H9 (cell line): Measurements from ENCODE around the gene ORM2. TPM values are rescaled to one million over a fixed set of nuclear protein-coding genes. Genes with fewer than 3 reads are reported as not detected.

ENCODE experiments used
- DNase-seq: peaks from one replicate; pipeline ENCODE4 v3.0.0-alpha.2; 2017
- H2AFZ ChIP-seq: one replicate; pipeline ENCODE4 v1.6.1; 2013; ENCODE audit warnings: mild to moderate bottlenecking, low read length, control low read depth, moderate library complexity
- H2AK5ac ChIP-seq: 2 replicates; pipeline ENCODE4 v1.6.1; 2013; ENCODE audit warnings: low read length, control low read depth, mixed read lengths; ENCODE audit not compliant: insufficient read length
- H2BK120ac ChIP-seq: one replicate; pipeline ENCODE4 v1.6.1; 2013; ENCODE audit warnings: low read depth, mild to moderate bottlenecking, low read length, control low read depth, inconsistent platforms; ENCODE audit not compliant: poor library complexity, severe bottlenecking
- H2BK12ac ChIP-seq: 2 replicates; pipeline ENCODE4 v1.6.1; 2013; ENCODE audit warnings: low read length, control low read depth, mixed read lengths, low read depth; ENCODE audit not compliant: insufficient read length
- H2BK15ac ChIP-seq: 2 replicates; pipeline ENCODE4 v1.6.1; 2013; ENCODE audit warnings: low read depth, low read length, control low read depth
- H2BK20ac ChIP-seq: one replicate; pipeline ENCODE4 v1.6.1; 2013; ENCODE audit warnings: low read depth, mild to moderate bottlenecking, low read length, control low read depth, inconsistent platforms; ENCODE audit not compliant: poor library complexity, severe bottlenecking
- H2BK5ac ChIP-seq: 2 replicates; pipeline ENCODE4 v1.6.1; 2013; ENCODE audit warnings: low read length, control low read depth, mixed read lengths; ENCODE audit not compliant: insufficient read length
- H3K14ac ChIP-seq: 2 replicates; pipeline ENCODE4 v1.6.1; 2013; ENCODE audit warnings: low read length, control low read depth; ENCODE audit not compliant: insufficient read depth
- H3K18ac ChIP-seq: 2 replicates; pipeline ENCODE4 v1.6.1; 2013; ENCODE audit warnings: low read depth, mild to moderate bottlenecking, mixed read lengths, low read length, control low read depth; ENCODE audit not compliant: insufficient read length
- H3K23ac ChIP-seq: 2 replicates; pipeline ENCODE4 v1.6.1; 2013; ENCODE audit warnings: low read length, control low read depth, mixed read lengths, low read depth; ENCODE audit not compliant: insufficient read length
- H3K23me2 ChIP-seq: 2 replicates; pipeline ENCODE4 v1.6.1; 2013; ENCODE audit warnings: low read depth, mild to moderate bottlenecking, mixed read lengths, low read length, control low read depth; ENCODE audit not compliant: insufficient read length, poor library complexity, severe bottlenecking
- H3K27ac ChIP-seq: 2 replicates; pipeline ENCODE4 v1.5.1; 2013; ENCODE audit warnings: low read length, control low read depth, mixed read lengths, low read depth; ENCODE audit not compliant: insufficient read length
- H3K27me3 ChIP-seq: 2 replicates; pipeline ENCODE4 v1.6.1; 2013; ENCODE audit warnings: low read length, control low read depth, inconsistent platforms; ENCODE audit not compliant: insufficient read depth
- H3K4ac ChIP-seq: 2 replicates; pipeline ENCODE4 v1.6.1; 2013; ENCODE audit warnings: low read depth, mild to moderate bottlenecking, control low read depth, inconsistent platforms, low read length, moderate library complexity
- H3K4me1 ChIP-seq: 2 replicates; pipeline ENCODE4 v1.6.1; 2013; ENCODE audit warnings: low read length, control low read depth, inconsistent platforms; ENCODE audit not compliant: insufficient read depth
- H3K4me2 ChIP-seq: 2 replicates; pipeline ENCODE4 v1.6.1; 2013; ENCODE audit warnings: low read length, control low read depth, mixed read lengths; ENCODE audit not compliant: insufficient read length, insufficient read depth
- H3K56ac ChIP-seq: 2 replicates; pipeline ENCODE4 v1.6.1; 2013; ENCODE audit warnings: low read depth, mild to moderate bottlenecking, mixed read lengths, low read length, control low read depth; ENCODE audit not compliant: insufficient read length
- H3K79me1 ChIP-seq: 2 replicates; pipeline ENCODE4 v1.6.1; 2013; ENCODE audit warnings: low read depth, mild to moderate bottlenecking, moderate library complexity, low read length, control low read depth, inconsistent platforms; ENCODE audit not compliant: insufficient read depth, poor library complexity, severe bottlenecking
- H3K79me2 ChIP-seq: 2 replicates; pipeline ENCODE4 v1.6.1; 2013; ENCODE audit warnings: low read length, control low read depth, inconsistent platforms; ENCODE audit not compliant: insufficient read depth
- H3K9ac ChIP-seq: 2 replicates; pipeline ENCODE4 v1.6.1; 2013; ENCODE audit warnings: low read length, control low read depth, mixed read lengths; ENCODE audit not compliant: insufficient read length; ENCODE audit errors: extremely low read depth
- H3K9me3 ChIP-seq: one replicate; pipeline ENCODE4 v1.6.1; 2013; ENCODE audit warnings: low read depth, low read length, inconsistent platforms; ENCODE audit not compliant: control insufficient read depth
- H3T11ph ChIP-seq: one replicate; pipeline ENCODE4 v1.6.1; 2013; ENCODE audit warnings: mild to moderate bottlenecking, low read length, control low read depth, inconsistent platforms
- H4K20me1 ChIP-seq: one replicate; pipeline ENCODE4 v1.6.1; 2013; ENCODE audit not compliant: control insufficient read depth, insufficient read length, insufficient read depth
- H4K5ac ChIP-seq: 2 replicates; pipeline ENCODE4 v1.6.1; 2013; ENCODE audit warnings: low read depth, mild to moderate bottlenecking, mixed read lengths, low read length, control low read depth; ENCODE audit not compliant: insufficient read length
- H4K8ac ChIP-seq: replicated peaks from 2 replicates; pipeline ENCODE4 v1.6.1; 2013; ENCODE audit warnings: low read length, control low read depth, mixed read lengths, low read depth; ENCODE audit not compliant: insufficient read length
- H4K91ac ChIP-seq: 2 replicates; pipeline ENCODE4 v1.6.1; 2013; ENCODE audit warnings: low read depth, mild to moderate bottlenecking, moderate library complexity, mixed read lengths, low read length, control low read depth; ENCODE audit not compliant: insufficient read length
- H3K27ac Mint-ChIP-seq, 3 experiments: 2 replicates in 2 of 3; 3 replicates in 1 of 3; pipeline ENCODE4 v1.8.0; 2020 to 2021; ENCODE audit warnings: mixed read lengths in 3 of 3, mild to moderate bottlenecking in 1 of 3, moderate library complexity in 1 of 3
- H3K27me3 Mint-ChIP-seq: 2 replicates; pipeline ENCODE4 v1.8.0; 2021; ENCODE audit warnings: low read depth, mild to moderate bottlenecking, moderate library complexity, mixed read lengths
- H3K36me3 Mint-ChIP-seq, 3 experiments: 2 replicates in 2 of 3; 3 replicates in 1 of 3; pipeline ENCODE4 v1.8.0; 2020 to 2021; ENCODE audit warnings: low read depth in 3 of 3, mixed read lengths in 3 of 3; ENCODE audit not compliant: insufficient read depth in 1 of 3
- H3K4me1 Mint-ChIP-seq, 2 experiments: 2 replicates each; pipeline ENCODE4 v1.8.0; 2020; ENCODE audit warnings: mixed read lengths in 2 of 2
- H3K4me3 Mint-ChIP-seq, 2 experiments: 2 replicates in 1 of 2; 3 replicates in 1 of 2; pipeline ENCODE4 v1.8.0; 2020 to 2021; ENCODE audit warnings: mild to moderate bottlenecking in 2 of 2, mixed read lengths in 2 of 2, moderate library complexity in 1 of 2
- H3K9me3 Mint-ChIP-seq, 2 experiments: 2 replicates in 1 of 2; 3 replicates in 1 of 2; pipeline ENCODE4 v1.8.0; 2020; ENCODE audit warnings: mild to moderate bottlenecking in 2 of 2, mixed read lengths in 2 of 2, moderate library complexity in 1 of 2
- WGBS: extraction: QIAGEN DNeasy Blood & Tissue Kit; methylation state at CpG from one replicate; pipeline ENCODE4 v1.1.7; 2013; ENCODE audit warnings: missing lambda C conversion rate, low lambda C conversion rate, mixed read lengths; ENCODE audit not compliant: insufficient read length; ENCODE audit errors: extremely low coverage; 5-methylcytosine and 5-hydroxymethylcytosine counted together
- total RNA-seq: library from RNA; stranded (reverse); gene quantifications from 2 replicates; pipeline ENCODE4 v1.2.1, GENCODE V29; 2021
- TF ChIP-seq, protein P1 (sequence below): fragments of 200-600 bp; sonication (generic); conservative IDR thresholded peaks from 3 replicates; pipeline ENCODE4 v1.8.0; 2021; ENCODE audit warnings: antibody characterized with exemption, mild to moderate bottlenecking

Gene ORM2
- total RNA-seq, 1 experiment from 2014 or later, result 1.2 TPM

DNA sequence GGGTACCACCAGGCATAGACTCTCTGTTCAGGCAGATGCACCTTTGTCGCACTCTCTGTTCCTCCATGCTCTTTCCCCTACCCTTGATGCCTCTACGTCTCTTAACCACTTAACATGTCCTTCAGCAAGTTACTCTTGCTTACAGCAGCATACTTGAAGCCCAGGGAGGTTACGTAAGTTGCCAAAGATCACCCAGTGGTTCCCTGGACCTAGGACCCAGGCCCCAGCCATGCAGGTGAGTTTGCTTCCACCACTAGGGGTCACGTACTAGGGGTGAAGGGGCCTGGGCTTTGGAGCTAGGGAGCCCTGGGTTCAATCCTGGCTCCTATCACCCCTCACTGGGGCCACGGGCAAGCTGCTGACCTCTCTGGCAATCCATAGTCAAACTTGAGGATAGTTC, 49.2 kb downstream of the ORM2 start:
- DNase-seq, result no peak
- Mint-ChIP-seq H3K4me1 (peaks cover 38 to 54% of the 10 kb centered on the region in 2 experiments), H3K36me3 (peaks cover 24 to 32% (median 28%) of the 10 kb centered on the region in 3 experiments; a peak in 6 of 7 replicates), H3K9me3 (no peaks in the 10 kb centered on the region), H3K27ac (no peak overlapping the region), H3K27me3 (no peaks in the 10 kb centered on the region), H3K4me3 (no peak overlapping the region; a peak in 1 of 5 replicates)
- Histone ChIP-seq H4K91ac (no peak overlapping the region), H4K8ac (no peak overlapping the region), H3K4me2 (no peak overlapping the region), H3K23ac (no peak overlapping the region), H3K18ac (no peak overlapping the region), H3K9ac (no peak overlapping the region), H3K4me1 (peaks cover 2% of the 10 kb centered on the region; the same call in 1 of the 2 replicates), H3K14ac (no peak overlapping the region), H4K20me1 (no peaks in the 10 kb centered on the region), H2AFZ (no peak overlapping the region), H3K56ac (no peak overlapping the region), H2BK15ac (no peak overlapping the region), H3K23me2 (no peaks in the 10 kb centered on the region), H3K79me1 (no peaks in the 10 kb centered on the region), H2BK12ac (no peak overlapping the region), H3K9me3 (no peaks in the 10 kb centered on the region), H2BK5ac (no peak overlapping the region), H2BK120ac (no peak overlapping the region), H2BK20ac (no peak overlapping the region), H3K79me2 (no peaks in the 10 kb centered on the region), H3K27me3 (no peaks in the 10 kb centered on the region), H3K27ac (no peak overlapping the region), H3K4ac (no peak overlapping the region), H3T11ph (no peak overlapping the region), H4K5ac (no peak overlapping the region), H2AK5ac (no peak overlapping the region)
- TF ChIP-seq, protein P1, sequence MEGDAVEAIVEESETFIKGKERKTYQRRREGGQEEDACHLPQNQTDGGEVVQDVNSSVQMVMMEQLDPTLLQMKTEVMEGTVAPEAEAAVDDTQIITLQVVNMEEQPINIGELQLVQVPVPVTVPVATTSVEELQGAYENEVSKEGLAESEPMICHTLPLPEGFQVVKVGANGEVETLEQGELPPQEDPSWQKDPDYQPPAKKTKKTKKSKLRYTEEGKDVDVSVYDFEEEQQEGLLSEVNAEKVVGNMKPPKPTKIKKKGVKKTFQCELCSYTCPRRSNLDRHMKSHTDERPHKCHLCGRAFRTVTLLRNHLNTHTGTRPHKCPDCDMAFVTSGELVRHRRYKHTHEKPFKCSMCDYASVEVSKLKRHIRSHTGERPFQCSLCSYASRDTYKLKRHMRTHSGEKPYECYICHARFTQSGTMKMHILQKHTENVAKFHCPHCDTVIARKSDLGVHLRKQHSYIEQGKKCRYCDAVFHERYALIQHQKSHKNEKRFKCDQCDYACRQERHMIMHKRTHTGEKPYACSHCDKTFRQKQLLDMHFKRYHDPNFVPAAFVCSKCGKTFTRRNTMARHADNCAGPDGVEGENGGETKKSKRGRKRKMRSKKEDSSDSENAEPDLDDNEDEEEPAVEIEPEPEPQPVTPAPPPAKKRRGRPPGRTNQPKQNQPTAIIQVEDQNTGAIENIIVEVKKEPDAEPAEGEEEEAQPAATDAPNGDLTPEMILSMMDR, result peak; percentile 32; the same call in 1 of the 3 replicates
- no CpG with 5 or more reads among the region's 5 CpGs for WGBS

Other genes with a start within 250 kb of the ORM2 start
- 1.8 and 3.3 TPM in 2 replicates for gene KIF12, start 230.6 kb upstream of the ORM2 start, total RNA-seq
- 17.5 and 17.9 TPM in 2 replicates for gene COL27A1, start 174.3 kb upstream of the ORM2 start, total RNA-seq
- gene ORM1, start 6.8 kb upstream of the ORM2 start, total RNA-seq, result 4.0 and 4.4 TPM in 2 replicates
- 19.7 and 20.8 TPM in 2 replicates for gene AKNA, start 58.1 kb downstream of the ORM2 start, total RNA-seq
- 2.2 and 2.3 TPM in 2 replicates for gene WHRN, start 175.6 kb downstream of the ORM2 start, total RNA-seq